GM12801 (cell line): ENCODE data around the gene TMEM222.

Experiments used
- TF ChIP-seq, protein P1 (sequence below): IDR thresholded peaks from one replicate; pipeline ENCODE4 v1.5.1; 2011; ENCODE audit warnings: control low read depth; ENCODE audit not compliant: insufficient read length; ENCODE audit errors: extremely low read depth

Gene TMEM222

DNA sequence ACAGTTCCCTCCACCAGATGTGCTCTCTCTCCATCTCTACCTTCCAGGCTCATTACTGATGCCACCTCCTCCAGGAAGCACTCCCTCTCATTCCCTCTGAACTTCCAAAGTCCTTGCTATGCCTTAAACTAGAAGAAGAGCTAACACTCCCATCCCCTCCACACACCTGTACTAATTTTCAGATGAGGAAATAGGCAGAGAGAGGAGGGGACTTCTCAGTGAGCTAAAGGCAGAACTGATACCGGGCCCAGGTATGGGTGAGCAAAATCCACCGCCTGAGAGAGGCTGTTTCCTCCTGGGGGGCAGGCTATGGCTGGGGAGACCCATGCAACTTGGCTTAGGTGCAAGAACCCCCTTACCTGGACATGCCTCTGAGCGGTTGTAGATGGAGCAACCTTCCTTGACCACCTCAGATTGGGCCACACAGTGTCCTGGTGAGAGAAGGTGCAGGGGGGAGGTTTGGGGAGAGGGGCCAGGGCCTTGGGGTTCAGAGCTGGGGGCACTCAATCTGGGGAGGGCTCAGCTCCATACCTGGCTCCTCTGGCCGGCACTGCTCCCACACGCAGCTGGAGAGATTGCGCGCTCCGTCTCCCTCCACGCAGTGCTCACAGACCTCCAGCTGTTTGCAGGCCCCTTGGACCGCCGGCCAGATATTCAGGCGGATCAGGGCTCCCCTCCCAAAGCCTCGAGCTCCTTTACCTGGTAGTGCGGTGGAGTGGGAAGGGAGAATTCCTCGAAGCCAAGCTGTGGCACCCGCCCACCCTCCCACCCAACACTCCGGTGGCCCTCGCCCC, 60.2 kb downstream of the TMEM222 start:
- TF ChIP-seq, protein P1, sequence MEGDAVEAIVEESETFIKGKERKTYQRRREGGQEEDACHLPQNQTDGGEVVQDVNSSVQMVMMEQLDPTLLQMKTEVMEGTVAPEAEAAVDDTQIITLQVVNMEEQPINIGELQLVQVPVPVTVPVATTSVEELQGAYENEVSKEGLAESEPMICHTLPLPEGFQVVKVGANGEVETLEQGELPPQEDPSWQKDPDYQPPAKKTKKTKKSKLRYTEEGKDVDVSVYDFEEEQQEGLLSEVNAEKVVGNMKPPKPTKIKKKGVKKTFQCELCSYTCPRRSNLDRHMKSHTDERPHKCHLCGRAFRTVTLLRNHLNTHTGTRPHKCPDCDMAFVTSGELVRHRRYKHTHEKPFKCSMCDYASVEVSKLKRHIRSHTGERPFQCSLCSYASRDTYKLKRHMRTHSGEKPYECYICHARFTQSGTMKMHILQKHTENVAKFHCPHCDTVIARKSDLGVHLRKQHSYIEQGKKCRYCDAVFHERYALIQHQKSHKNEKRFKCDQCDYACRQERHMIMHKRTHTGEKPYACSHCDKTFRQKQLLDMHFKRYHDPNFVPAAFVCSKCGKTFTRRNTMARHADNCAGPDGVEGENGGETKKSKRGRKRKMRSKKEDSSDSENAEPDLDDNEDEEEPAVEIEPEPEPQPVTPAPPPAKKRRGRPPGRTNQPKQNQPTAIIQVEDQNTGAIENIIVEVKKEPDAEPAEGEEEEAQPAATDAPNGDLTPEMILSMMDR: no peak

DNA sequence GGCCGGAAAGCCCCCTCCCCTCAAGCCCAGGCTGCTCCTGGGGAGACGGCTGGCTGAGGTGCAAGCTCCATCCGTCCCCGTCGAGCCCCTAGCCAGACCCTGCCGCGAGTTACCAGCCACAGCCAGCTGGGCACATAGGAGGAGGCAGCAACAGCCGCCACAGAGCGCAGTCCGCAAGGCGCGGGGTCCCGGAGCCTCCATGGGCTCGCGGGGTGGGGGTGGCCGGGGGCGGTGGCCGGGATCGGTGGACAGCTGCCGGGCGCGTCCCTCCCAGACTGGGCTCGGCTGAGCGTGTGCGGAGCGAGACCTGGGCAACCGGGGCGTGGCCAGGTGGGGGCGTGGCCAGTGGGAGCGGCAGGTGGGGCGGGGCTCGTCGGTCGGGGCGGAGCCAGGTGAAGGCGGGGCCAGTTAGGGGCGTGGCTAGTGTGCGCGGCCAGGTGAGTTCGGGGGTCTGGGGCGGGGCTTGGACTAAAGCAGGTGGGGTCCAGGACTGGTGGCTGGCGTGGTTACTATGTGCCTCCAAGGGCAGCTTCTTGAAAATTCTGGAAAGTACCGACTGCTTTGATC, 61.2 kb downstream of the TMEM222 start, which contains the start of gene CD164L2:
Gene CD164L2, minus strand, starts transcription at position 295 of the 567 bp plus-strand sequence. Its CDS starts 94 bp downstream, at position 201.
- TF ChIP-seq, protein P1: no peak

DNA sequence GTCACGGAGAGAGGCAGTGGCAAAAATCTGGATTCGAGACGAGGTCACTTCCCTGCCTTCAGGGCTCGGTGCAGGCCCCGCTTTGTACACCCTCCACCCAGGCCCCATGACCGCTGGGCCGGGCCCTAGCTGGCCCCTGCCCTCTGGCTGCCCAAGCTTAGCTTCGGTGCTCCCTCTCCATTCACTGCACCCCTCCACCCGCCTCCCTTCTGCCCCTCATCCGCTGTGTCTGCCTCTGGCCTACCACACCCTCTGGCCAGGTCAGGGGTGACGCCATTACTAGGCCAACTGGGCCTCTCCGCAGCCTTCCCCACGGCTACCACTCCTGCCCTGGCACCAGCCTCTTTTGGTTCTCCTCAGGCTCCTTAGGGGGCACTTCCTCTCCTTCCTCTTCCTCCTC, 61.7 kb downstream of the TMEM222 start:
- TF ChIP-seq, protein P1: no peak
